H1 (cell line): Measurements from ENCODE around the gene AIRE. TPM values are rescaled to one million over a fixed set of nuclear protein-coding genes. Genes with fewer than 3 reads are reported as not detected.

Experiments
- ATF2 ChIP-seq: IDR thresholded peaks from 2 replicates; pipeline ENCODE4 v1.6.1; 2012; ENCODE audit warnings: low read length, inconsistent platforms
- BRCA1 ChIP-seq: IDR thresholded peaks from 2 replicates; pipeline ENCODE4 v1.6.1; 2012; ENCODE audit warnings: low read depth, low read length, improper control_type of control experiment
- CEBPB ChIP-seq: IDR thresholded peaks from 2 replicates; pipeline ENCODE4 v1.6.1; 2012; ENCODE audit warnings: low read depth, low read length
- CTCF ChIP-seq, 3 experiments: IDR thresholded peaks; 1 replicate in 2 of 3; 2 replicates in 1 of 3; pipeline versions ENCODE4 v1.5.1 to v1.6.1; 2011; ENCODE audit warnings: low read length in 3 of 3, mild to moderate bottlenecking in 3 of 3, inconsistent platforms in 2 of 3, low read depth in 1 of 3, moderate library complexity in 1 of 3; ENCODE audit not compliant: insufficient read depth in 1 of 3; ENCODE audit errors: control extremely low read depth in 1 of 3
- EGR1 ChIP-seq: IDR thresholded peaks from 2 replicates; pipeline ENCODE4 v1.6.1; 2011; ENCODE audit warnings: low read depth, low read length, borderline replicate concordance
- GTF2F1 ChIP-seq: IDR thresholded peaks from 2 replicates; pipeline ENCODE4 v1.6.1; 2012; ENCODE audit warnings: low read depth, low read length, improper control_type of control experiment, borderline replicate concordance
- HDAC6 ChIP-seq: IDR thresholded peaks from one replicate; pipeline ENCODE4 v1.7.1; 2012; ENCODE audit warnings: low read depth, mild to moderate bottlenecking, inconsistent platforms, low read length, moderate library complexity
- JUND ChIP-seq: IDR thresholded peaks from 2 replicates; pipeline ENCODE4 v1.6.1; 2011; ENCODE audit warnings: mild to moderate bottlenecking, improper control_type of control experiment, low read length
- KDM5A ChIP-seq: fragments of 200-600 bp; IDR thresholded peaks from 2 replicates; pipeline ENCODE4 v1.7.1; 2012; ENCODE audit warnings: mild to moderate bottlenecking, low read length, inconsistent platforms, mixed read lengths
- MAFK ChIP-seq: IDR thresholded peaks from 2 replicates; pipeline ENCODE4 v1.6.1; 2012; ENCODE audit warnings: low read depth, mild to moderate bottlenecking, improper control_type of control experiment, low read length
- NRF1 ChIP-seq: IDR thresholded peaks from 2 replicates; pipeline ENCODE4 v1.6.1; 2011; ENCODE audit warnings: mild to moderate bottlenecking, low read depth, low read length, improper control_type of control experiment
- POLR2A ChIP-seq, 2 experiments: IDR thresholded peaks; 1 replicate in 1 of 2; 2 replicates in 1 of 2; pipeline ENCODE4 v1.6.1; 2011; ENCODE audit warnings: low read depth in 2 of 2, low read length in 2 of 2, mild to moderate bottlenecking in 2 of 2; ENCODE audit errors: control extremely low read depth in 1 of 2
- SIN3A ChIP-seq, 2 experiments: IDR thresholded peaks in 1 of 2; conservative IDR thresholded peaks in 1 of 2; 2 replicates each; pipeline ENCODE4 v1.6.1; 2011 to 2012; ENCODE audit warnings: low read length in 2 of 2, improper control_type of control experiment in 1 of 2, low read depth in 1 of 2, mild to moderate bottlenecking in 1 of 2
- SIX5 ChIP-seq: IDR thresholded peaks from 2 replicates; pipeline ENCODE4 v1.6.1; 2011; ENCODE audit warnings: mild to moderate bottlenecking, low read depth, low read length
- SRF ChIP-seq: IDR thresholded peaks from 2 replicates; pipeline ENCODE4 v1.6.1; 2011; ENCODE audit warnings: mild to moderate bottlenecking, low read depth, low read length, moderate library complexity
- TAF7 ChIP-seq: optimal IDR thresholded peaks from 2 replicates; pipeline ENCODE3; 2011; ENCODE audit warnings: low read depth, mild to moderate bottlenecking, inconsistent platforms, low read length, moderate library complexity, borderline replicate concordance
- TCF12 ChIP-seq: IDR thresholded peaks from 2 replicates; pipeline ENCODE4 v1.6.1; 2011; ENCODE audit warnings: low read depth, mild to moderate bottlenecking, low read length
- YY1 ChIP-seq: IDR thresholded peaks from 2 replicates; pipeline ENCODE4 v1.6.1; 2011; ENCODE audit warnings: low read depth, mild to moderate bottlenecking, low read length
- polyA plus RNA-seq, 7 experiments: library from polyadenylated mRNA; depleted of rRNA in 3 of 7; stranded (reverse) in 5 of 7; unstranded in 2 of 7; fragments of >200 nt in 5 of 7; fragments of 200-250 nt in 2 of 7; gene quantifications; 1 replicate in 5 of 7; 2 replicates in 1 of 7; 4 replicates in 1 of 7; pipeline versions ENCODE4 v1.2.1 to v1.2.3, GENCODE V29; 2011 to 2013; ENCODE audit warnings: missing spikeins in 2 of 7, mixed read lengths in 2 of 7
- total RNA-seq: library from RNA; stranded (reverse); fragmentation: NEBNext Ultra II Directional; extraction: Animal tissue kit (Norgen Biotek cat#: 25700); gene quantifications from 2 replicates; pipeline ENCODE4 v1.2.1, GENCODE V29; 2021
- TF ChIP-seq, protein P1 (sequence below): IDR thresholded peaks from 2 replicates; pipeline ENCODE4 v1.6.1; 2011; ENCODE audit warnings: low read depth, mild to moderate bottlenecking, low read length; ENCODE audit not compliant: insufficient read depth

The AIRE gene
- total and polyA plus RNA-seq, 2 of the 8 experiments (the other 6 are each of a cell fraction or from before 2014, with no cell fraction given) = 0.09 TPM; not detected in 1

DNA sequence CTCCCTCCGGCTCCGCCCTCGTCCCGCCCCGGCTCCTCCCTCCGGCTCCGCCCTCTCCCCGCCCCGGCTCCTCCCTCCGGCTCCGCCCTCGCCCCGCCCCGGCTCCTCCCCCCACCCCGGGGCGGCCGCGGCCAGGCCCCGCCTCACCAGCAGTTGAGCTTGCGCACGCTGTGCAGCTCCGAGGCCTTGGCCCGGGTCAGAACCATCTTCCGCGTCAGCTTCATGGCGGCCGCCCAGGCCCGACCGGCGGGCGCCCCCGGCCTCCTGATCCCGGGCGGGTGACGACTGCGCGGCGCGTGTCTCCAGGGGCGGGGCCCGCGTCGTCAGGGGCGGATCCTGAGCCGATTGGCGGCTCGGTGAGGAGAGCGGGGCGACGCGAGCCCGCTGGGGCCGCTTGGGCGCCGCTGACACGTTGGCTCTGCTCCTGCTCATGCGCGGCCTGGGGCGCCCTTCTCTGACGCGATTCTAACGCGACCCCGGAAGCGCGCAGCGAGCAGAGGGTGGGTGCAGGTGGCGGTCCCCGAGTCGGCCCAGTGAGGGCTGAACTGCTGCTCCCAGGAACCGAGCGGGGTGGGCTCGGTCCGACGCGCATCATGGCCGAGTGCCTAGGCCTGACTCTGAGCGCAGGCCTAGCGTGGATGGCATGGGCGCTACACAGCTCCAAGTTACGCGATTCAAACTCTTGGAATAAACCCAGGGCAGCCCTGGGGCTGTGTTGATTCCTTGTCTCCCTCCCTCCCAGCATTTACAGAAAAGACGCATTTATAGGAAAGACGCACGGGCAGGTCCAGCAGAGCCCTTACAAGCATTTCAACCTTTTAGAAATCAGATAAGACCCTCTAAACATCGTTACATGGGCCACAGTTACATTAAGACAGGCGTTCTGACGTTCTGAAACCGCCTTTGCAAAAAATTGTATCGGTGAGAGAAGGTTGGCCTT, 53.6 kb downstream of the AIRE start, which contains the start of gene CFAP410 (continued):
- TF ChIP-seq, protein P1, sequence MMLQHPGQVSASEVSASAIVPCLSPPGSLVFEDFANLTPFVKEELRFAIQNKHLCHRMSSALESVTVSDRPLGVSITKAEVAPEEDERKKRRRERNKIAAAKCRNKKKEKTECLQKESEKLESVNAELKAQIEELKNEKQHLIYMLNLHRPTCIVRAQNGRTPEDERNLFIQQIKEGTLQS = peak; percentile 98
- TF ChIP-seq CTCF (IDR thresholded peaks at IDR 0.05; ENCODE audit: control extremely low read depth in 1 of 3, insufficient read depth in 1 of 3, low read depth in 1 of 3, low read length in 3 of 3) = no peak
- peak; percentile 55; the same call in 1 of the 2 replicates for TF ChIP-seq YY1
- no peak for TF ChIP-seq MAFK
- no peak for TF ChIP-seq HDAC6
- TF ChIP-seq KDM5A = peak; percentile 87
- peak; percentile 49; the same call in 1 of the 2 replicates for TF ChIP-seq GTF2F1
- peak; percentile 75 for TF ChIP-seq NRF1
- peak; percentile 90 to 99; a peak in 3 of 4 replicates for TF ChIP-seq SIN3A (conservative IDR thresholded peaks at IDR 0.05 in 1 of 2, IDR thresholded peaks at IDR 0.05 in 1 of 2; ENCODE audit: low read depth in 1 of 2, low read length in 2 of 2)
- TF ChIP-seq JUND = no peak
- TF ChIP-seq POLR2A (IDR thresholded peaks at IDR 0.05; ENCODE audit: control extremely low read depth in 1 of 2, low read depth in 2 of 2, low read length in 2 of 2) = peak in 1 of 2 experiments; percentile 73; a peak in 2 of 3 replicates
- TF ChIP-seq SIX5 = peak; percentile 13; the same call in 1 of the 2 replicates
- TF ChIP-seq SRF = peak; percentile 91
- TF ChIP-seq BRCA1 = no peak; the same call in 1 of the 2 replicates
- TF ChIP-seq TCF12 = no peak
- 0 out of 2 replicates have a peak, but pooled peaks have one; percentile 28 for TF ChIP-seq ATF2
- no peak for TF ChIP-seq EGR1
- no peak for TF ChIP-seq CEBPB
- TF ChIP-seq TAF7 = peak; percentile 70
